Stimulated activated CD8-positive, alpha-beta memory T cell treated with anti-CD3 and anti-CD28 coated beads, Interleukin-4, amount 100 ng/mL, for 4 hours (primary cell): ENCODE measurements around the gene RPH3AL.
"Not testable (repeated sequence)": the region's sequence is repeated elsewhere in the genome, so short reads cannot be mapped to it uniquely, and the experiment has no call there.

Source experiments
- DNase-seq, 2 donors: peaks; one replicate each; pipeline ENCODE4 v3.0.0-alpha.2; 2020; ENCODE audit warnings: low read depth in 2 of 2, low spot score in 1 of 2

Gene RPH3AL

GRCh38 chr17:379531-380465 is 27.2 kb upstream of the RPH3AL start:
- no peak for DNase-seq

DNA sequence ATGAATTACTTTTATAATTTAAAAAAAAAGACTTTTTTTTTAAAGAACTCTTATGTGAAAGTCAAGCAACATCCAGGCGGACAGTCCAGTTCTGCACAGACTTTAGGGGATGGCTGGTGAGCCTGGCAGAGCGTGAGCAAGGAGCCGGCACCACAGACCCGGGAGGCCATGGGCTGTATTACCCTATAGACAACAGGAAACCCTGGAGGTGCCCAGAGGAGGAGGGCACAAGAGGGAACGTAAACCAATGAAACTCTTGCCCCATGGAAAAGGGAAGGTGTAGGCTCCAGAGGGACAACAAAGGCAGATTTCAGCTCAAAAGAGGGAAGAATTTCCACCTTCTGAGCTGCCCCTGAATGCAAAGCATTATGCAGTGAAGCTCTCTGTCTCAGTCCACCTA is 25.5 kb upstream of the RPH3AL start:
- DNase-seq = no peak

GRCh38 chr17:376936-377863 is 24.6 kb upstream of the RPH3AL start:
- no peak for DNase-seq

DNA sequence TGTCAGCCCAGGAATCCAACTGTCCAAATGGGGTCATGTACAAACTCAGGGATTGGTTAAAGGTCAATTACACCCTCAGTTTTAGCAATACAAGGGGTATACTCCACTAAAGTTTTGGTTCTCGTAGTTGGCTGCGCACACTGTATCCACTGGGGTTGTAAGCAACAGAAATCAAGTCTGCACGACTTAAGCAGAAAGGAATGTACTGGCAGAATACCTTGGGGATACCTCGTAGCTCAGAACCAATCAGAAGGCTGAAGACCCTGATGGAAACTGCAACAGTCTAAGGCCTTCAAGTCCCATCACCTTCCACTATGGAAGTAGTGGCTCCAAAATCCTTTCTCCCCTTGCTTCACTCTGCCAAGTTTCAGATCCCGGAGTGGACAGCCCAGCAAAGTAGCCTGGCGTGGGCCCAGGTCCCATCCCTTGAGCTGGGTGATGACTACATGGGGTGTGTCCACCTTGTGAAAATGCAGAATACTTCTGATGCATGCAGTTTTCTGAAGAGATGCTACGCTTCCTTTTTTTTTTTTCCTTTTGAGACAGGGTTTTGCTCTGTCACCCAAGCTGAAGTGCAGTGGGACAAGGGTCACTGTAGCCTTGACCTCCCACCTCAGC is 21.1 kb upstream of the RPH3AL start:
- DNase-seq = no peak

DNA sequence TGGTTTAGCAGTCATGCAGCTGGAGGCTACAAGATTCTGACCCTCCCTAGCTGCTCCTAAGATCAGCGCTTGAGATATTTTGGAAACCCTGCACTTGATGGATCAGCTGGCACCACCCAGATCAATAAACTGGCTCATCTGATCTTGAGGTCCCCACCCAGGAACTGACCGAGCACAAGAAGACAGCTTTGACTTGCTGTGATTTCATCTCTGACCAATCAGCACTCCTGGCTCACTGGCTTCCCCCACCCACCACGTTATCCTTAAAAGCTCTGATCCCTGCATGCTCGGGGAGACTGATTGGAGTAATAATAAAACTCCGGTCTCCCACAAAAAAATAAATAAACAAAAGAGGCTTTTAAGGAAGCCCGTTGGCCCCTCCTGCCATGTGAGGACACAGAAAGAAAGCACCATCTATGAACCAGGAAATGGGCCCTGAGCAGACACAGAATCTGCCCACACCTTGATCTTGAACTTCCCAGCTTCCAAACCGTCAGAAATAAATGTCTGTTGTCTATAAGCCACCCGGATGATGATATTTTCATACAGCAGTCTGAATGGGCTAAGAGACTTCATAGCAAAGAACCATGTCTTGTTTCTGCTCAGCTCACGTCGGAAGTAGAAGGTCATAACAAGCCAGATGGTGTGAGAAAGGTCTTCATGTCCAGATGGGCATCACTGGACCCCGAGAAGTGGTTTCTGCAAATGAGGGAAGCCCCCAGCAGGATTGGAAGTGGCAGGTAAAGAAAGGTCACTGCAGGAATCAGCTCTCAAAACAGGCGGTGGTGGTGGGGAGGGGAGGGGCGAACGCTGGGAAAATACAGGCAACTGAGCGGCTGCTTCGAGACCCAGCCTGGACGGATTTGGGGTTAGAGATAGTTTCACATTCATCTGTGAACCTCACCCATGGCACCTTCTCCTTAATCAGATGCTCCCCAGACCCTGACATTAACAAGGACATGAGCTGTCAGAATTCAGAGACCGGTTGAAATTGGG is 19.8 kb upstream of the RPH3AL start:
- DNase-seq = no peak

DNA sequence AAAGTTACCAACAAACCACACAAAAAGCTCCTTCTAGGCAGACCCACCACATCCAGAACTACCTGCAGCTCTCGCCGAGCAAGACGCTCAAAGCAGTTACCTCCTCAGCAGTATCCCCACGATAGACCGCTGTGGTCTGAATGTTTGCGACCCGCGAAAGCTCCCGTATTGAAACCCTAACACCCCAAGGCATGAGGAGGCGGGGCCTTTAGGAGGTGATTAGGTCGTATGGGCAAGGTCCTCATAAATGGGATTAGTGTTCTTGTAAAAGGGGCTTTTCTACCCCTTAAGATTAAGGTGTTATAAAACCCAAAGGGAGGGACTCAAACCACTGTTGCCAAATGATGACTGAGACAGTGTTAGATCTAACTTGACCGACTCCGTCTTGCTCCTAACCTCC is 19.0 kb upstream of the RPH3AL start:
- DNase-seq = no peak

DNA sequence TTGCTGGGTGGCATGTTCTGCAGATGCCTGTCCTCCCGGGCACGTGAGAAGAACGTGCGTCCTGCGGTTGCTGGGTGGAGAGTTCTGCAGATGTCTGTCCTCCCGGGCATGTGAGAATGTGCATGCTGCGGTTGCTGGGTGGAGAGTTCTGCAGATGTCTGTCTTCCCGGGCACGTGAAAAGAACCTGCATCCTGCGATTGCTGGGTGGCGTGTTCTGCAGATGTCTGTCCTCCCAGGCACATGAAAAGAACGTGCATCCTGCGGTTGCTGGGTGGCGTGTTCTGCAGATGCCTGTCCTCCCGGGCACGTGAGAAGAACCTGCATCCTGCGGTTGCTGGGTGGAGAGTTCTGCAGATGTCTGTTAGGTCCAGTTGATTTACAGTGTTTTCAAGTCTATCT is 15.0 kb upstream of the RPH3AL start:
- DNase-seq = not testable (repeated sequence)

DNA sequence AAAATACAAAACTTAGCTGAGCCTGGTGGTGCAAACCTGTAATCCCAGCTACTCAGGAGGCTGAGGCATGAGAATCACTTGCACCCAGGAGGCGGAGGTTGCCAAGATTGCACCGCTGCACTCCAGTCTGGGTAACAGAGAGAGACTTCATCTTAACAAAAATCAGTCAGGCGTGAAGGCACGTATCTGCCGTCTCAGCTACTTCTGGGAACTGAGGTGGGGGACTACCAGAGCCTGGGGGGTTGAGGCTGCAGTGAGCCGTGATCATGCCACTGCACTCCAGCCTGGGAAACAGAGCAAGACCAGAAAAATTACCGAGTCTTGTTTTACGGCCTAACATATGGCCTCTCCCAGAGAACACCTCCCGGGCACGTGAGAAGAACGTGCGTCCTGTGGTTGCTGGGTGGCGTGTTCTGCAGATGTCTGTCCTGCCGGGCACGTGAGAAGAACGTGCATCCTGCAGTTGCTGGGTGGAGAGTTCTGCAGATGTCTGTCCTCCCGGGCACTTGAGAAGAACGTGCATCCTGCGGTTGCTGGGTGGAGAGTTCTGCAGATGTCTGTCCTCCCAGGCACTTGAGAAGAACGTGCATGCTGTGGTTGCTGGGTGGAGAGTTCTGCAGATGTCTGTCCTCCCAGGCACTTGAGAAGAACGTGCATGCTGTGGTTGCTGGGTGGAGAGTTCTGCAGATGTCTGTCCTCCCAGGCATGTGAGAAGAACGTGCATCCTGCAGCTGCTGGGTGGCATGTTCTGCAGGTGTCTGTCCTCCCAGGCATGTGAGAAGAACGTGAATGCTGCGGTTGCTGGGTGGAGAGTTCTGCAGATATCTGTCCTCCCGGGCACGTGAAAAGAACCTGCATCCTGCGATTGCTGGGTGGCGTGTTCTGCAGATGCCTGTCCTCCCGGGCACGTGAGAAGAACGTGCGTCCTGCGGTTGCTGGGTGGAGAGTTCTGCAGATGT is 14.3 kb upstream of the RPH3AL start:
- not testable (repeated sequence) for DNase-seq

DNA sequence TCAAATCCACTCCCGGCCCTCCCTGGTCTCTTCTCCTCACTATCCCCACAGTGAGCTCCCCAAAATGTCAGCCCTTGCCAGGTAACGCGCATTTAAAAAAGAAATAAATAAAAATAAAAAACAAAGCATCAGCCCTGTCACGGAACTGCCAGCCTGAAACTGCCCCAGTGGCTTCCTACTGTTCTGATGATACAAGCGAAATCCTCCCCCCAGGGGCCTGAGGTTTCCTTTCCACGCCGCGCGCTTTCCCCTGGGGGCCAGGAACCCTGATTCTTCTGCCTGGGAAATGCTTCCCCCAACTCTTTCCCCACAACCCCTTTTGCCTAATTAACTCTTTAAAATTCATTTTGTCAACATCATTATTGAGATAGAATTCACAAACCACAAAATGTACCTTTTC is 12.2 kb upstream of the RPH3AL start:
- DNase-seq = no peak

DNA sequence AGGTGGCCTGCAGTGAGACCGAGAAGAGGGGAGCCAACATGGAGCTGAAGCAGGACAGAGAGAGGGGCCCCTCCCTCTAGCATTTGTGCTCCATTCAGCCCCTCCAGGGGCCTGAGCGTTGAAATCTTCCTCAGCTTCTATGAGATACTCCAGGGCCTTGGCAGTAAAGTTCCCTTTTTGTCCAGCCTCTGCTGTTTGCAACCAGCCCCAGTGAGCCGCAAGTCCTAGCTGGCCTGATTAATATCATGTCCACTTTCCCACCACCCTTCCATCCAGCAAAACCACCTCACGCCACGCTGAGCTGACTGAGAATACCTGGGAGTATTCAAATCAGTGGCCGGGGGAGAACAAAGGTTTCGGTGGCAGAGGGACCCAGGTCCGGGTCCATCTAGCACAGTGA is 11.7 kb upstream of the RPH3AL start:
- DNase-seq = no peak

DNA sequence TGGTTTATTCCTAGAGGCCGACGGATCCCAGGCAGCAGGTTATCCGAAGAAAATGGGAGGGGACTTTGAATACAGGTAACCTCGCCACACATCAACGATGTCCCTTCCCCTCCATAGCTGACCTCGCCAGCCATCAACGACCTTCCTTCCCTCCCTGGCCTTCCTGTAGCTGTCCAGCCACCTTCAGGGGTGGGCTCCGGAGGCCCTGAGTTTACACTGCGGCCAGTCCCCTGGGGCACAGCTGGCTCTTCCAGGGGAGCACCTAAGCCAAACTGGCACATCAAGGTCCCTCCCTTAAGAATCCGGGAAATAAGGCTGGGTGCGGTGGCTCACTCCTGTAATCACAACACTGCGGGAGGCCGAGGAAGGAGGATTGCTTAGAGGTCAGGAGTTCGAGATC is 10.1 kb upstream of the RPH3AL start:
- DNase-seq = no peak

- DNase-seq = no peak
Observed at GRCh38 chr17:360092-360750, 7.6 kb upstream of the RPH3AL start.

DNA sequence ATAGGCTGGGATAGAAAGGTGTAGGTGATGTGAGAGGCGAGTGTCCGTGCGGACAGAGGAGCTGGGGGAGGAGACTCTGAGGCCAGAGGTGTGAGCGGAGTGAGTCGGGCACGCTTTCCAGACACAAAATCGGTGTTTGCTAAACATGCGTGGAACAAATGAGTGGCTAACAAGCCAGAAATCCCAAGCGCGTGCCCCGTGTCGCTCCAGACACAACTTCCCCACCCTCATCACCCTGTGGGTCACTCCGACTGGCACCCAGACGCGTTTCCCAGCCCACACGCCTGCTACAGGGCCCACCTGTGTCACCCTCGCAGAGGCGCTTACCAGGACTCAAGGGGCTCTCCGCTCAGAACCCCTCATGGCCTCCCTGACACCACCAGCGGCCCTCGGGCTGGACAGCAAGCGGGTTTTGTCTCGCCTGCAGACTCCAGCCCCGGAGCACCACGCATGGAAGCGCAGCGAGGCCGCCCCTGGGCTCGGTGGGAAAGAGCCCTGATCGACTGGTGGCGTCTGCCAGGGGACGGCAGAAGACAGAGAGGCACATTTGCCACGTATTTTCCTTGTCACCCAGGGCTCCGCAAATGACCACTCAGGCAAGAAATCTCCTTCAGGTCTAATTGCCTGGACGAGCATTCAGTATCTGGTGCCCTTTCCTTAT is 6.0 kb upstream of the RPH3AL start:
- DNase-seq = no peak

DNA sequence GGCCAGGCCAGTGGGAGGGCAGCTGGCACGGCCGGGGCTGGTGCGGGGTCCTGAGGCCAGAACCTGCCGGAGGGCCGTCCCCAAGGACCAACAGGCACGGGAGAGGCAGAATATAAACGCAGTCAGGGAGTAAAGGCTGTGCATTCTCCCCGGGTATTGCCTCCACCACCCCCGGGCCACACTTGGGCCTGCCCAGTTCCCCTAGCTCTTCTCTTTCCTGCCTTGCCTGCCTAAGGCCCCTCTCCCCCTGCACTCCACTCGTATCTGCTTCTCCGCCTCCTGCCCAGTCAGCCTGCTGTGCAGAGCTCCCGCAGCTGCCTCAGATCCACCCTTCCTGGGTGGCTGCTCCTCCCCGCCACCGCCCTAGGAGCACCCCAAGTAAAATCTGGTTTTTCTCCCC is 5.0 kb upstream of the RPH3AL start:
- no peak for DNase-seq

GRCh38 chr17:356671-357434 is 4.2 kb upstream of the RPH3AL start:
- DNase-seq = no peak

DNA sequence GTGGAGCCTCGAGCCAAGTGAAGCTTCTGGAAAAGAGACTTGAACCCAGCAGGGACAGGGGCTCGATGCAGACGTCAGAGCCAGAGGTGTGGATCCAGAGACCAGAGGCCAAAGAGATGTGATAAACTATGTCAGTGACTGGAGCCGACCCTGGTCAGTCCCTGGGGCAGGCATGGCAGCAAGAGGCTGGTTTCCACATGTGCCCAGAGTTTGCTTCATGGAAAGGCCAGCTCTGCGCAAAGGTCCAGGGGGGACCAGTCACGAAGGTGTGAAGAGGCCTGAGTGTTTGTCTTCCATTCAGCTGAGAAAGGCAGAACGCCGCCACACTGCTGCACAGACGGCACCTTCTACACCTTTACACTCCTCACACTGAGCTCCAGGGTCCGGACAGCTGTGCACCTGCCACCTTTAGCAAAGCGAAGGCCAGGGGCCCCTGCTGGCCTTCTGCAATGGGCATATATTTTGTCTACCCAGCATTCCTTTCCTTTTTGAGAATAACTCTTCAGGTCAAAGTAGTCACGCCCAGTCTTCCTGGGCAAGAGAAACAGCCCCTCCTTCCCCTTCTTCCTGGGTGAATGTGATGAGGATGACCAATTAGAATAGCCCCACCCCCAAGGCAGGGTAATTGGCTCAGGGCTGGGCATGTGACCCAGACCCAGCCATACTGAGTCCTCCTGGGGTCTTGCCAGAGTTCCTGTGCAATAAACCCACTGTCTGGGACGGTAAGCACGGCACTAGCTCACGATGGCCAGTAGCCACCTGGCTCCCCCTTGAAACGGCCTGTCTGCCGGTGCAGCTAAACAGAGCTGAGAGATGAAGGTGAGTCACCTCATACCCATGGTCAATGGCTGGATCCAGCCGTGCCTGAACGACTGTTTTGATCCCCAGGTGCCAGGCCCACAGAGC is 2.3 kb upstream of the RPH3AL start:
- DNase-seq = no peak
